GM18499 (cell line): Measurements from ENCODE around the gene GZF1.
A peak's percentile ranks its signal among the peaks of the same experiment; 100 is the strongest.
"Not testable (repeated sequence)": the region's sequence is repeated elsewhere in the genome, so short reads cannot be mapped to it uniquely, and the experiment has no call there.

Experiments
- ATAC-seq: cut with Tn5 transposase; IDR thresholded peaks from one replicate; pipeline ENCODE4 v1.9.1; 2021; ENCODE audit warnings: moderate number of reproducible peaks; ENCODE audit not compliant: insufficient read depth, unreplicated experiment

Gene GZF1

DNA sequence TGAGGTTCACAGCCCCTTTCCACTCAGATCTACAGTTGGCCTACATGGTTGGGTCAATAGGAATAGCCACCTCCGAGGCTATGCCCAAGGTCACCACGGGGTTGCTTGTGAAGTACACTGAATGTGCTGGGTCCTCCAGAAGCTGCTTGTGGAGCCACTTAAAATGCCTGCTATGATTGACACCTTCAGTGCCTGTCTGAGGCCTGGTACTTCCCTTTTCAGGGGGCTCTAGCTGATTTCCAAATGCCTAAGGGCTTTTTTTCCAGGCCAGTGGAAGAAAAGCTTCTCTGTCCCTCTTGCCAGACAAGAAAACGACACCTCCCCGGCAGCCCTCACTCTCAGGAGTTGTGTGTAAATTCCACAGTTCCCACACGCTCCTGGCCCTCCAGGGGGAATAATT lies 17.6 kb upstream of the GZF1 start:
- ATAC-seq: no peak

DNA sequence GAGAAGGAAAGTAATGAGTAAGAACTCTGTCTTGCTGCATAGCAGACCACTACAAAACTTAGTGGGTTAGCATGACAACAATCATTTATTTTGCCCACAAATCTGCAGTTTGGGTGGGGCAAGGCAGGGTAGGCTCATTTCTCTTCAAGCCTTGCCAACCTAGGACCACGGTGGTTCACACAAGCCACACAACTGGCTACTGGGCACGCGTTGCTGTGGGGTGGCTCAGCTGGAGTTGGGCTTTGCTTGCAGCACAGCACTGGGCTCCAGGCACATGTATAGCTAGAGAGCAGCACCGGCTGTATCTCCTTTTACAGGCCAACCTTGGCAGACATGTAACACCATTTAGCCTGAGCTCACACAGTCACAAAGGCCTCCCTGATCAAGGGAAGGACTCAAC lies 16.0 kb upstream of the GZF1 start:
- no peak for ATAC-seq

DNA sequence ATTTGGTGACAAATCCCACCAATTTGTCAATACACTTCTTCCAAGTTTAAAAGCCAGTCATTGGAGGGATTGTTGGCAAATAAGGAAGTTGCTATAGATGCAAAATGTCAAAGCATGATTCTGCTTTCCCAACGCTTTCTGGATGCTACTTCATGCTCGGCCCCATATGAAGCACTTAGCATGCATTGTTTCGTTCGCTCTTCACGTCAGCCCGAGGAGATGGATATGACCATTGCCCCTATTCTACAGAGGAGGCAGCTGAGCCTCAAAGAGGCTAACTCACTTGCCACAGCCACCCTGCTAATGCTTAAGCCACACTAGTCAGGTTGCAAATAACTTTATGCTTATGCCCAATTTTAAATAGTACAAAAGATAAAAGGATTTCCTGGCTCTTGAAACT lies 14.2 kb upstream of the GZF1 start:
- no peak for ATAC-seq

DNA sequence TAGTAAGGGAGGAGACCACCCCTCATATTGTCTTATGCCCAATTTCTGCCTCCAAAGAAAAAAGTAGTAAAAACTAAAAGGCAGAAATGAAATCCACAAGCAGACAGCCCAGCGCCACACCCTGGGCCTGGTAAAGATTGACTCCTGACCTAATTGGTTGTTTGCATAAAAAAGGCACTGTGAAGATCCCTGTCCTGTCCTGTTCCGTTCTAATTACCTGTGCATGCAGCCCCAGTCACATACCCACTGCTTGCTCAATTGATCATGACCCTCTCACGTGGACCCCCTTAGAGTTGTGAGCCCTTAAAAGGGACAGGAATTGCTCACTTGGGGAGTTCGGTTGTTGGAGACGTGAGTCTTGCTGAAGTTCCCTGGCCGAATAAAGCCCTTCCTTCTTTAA lies 13.5 kb upstream of the GZF1 start:
- ATAC-seq: not testable (repeated sequence)

DNA sequence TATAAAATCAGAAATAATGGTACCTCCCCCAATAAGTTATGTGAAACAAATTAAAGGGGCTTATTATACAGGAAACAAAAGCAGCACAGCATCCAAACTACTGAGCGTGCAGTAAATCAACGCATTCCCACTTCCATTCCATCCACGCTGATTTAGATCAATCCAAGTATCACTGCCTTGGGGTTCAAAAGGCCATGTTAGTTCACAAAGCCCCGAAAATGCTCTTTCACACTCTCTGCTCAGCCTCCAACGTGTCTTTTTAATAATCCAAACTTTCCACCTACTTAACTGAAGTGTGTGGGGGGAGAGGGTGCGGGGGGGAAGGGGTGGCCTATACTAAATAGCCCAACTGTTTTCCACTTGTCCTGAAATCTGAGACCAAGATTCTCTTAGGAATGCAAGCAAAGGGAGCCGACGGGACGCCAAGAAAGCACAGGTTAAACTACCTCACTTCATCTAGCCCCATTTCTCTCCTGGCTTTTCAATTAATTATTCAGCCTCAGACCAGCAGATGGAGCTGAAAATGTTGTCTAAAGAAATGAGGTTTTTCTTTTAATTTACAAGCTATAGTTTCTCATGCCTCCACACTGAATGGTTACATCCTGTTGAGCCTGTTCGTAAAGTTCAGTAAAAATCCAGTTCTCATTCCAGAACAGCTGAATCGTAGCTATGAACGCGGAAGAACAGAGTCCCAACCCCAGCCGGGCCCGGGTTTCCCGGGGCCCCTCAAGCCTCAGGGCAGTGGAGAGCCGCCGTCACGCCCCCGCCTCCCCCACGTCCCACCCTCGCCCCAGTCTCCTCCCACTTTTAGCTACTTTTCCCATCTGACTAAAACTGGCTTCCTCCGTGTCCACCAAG lies 12.4 kb upstream of the GZF1 start:
- peak; percentile 8 for ATAC-seq

DNA sequence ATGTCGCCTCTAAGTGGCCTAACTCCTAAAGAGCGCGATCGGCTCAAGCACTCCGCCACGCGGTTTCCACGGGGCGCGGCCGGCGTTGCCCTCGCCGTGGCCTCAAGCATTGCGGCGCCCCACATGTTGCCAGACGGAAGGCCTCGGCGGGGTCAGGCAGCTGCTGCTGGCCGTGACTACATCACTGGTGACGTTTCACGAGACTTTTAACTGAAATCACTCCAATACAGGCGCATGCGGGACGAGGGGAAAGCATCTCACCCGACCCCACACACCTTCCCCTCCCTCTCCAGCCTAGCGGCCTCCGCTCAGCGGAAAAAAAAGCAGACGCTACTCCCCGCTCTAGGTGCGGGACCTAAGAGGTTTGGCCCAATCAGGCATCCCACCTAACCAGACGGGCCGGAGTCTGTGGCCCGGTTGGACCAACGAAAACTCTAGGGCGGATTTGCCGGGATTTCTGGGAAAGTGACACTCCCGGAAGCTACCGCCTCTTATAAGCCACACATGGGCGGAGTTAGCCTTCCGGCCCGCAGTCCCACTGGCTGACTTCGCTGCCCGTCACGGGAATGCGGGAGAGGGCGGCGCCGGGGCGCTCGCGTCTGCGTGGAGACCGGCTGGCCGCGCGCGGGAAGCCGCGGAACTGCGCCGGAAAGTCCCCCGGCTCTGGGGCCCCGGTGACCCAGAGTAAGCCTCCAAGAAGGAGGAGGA lies 11.6 kb upstream of the GZF1 start, which contains the start of gene NXT1:
TSS of gene NXT1 (plus strand) at position 596 of the 708 bp plus-strand sequence. CDS start 3,251 bp downstream, outside the sequence.
- peak; percentile 78 for ATAC-seq

DNA sequence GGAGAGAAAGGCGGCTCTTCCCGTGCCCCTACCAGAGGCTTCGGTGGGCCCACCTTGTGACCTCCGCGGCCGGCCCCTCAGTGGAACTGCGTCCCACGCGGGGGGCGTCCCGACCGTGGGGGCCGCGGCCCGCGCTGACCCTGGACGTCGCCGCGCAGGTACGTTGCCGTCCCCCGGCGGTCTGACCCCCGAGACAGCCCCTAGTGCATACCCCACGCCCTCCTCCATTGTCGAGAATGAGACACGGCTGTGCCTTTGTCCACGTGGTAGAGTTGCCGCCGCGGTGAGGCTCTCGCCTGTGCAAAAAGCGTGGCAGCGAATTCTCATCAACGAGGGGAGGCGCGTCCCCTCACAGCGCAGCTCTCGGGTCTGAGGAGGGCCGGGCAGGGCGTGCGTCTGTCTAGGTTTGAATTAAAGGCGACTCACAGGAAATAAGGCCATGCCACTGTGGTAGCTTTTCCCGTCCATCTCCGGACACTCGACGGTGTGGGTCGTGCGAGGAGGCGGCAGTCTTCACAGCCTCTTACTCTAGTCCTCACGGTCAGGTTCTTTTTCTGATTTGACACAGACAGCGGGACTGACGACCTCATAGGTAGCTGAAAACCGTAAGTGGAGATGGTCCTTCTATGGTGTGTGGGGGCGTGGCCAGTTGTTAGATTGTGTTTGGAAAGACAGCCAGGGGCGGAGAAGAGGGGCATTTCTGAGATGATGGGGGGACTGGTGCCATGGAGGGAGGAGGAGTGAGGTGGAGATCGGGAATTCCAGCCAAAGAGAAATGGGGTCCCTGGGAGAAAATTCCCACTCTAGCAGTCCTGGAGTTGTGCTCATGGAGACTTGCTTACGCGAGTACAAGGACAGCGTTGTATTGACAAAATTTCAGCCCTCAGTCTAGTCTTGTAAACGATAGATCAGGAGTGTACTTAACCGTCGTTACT lies 10.8 kb upstream of the GZF1 start:
- ATAC-seq: peak; percentile 17

DNA sequence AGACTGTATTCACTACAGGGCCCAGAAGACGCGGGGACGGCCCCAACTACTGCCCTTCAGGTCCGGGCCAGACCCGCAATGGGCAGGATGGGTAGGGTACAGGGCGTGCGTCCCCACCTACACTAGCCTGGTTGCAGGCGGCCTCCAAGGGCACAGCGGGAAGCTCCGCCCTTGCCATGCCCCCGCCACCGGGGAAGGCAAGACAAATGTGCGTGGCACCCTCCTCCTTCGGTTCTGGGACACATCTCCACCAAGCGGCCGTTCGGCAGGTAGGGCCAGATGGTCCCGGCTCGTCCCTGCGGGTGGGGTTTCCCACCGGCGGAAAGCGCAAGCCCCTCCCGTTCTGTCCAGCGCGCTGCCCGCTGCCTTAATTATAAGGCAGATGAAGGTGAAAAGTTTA lies 5.8 kb upstream of the GZF1 start:
- no peak for ATAC-seq

DNA sequence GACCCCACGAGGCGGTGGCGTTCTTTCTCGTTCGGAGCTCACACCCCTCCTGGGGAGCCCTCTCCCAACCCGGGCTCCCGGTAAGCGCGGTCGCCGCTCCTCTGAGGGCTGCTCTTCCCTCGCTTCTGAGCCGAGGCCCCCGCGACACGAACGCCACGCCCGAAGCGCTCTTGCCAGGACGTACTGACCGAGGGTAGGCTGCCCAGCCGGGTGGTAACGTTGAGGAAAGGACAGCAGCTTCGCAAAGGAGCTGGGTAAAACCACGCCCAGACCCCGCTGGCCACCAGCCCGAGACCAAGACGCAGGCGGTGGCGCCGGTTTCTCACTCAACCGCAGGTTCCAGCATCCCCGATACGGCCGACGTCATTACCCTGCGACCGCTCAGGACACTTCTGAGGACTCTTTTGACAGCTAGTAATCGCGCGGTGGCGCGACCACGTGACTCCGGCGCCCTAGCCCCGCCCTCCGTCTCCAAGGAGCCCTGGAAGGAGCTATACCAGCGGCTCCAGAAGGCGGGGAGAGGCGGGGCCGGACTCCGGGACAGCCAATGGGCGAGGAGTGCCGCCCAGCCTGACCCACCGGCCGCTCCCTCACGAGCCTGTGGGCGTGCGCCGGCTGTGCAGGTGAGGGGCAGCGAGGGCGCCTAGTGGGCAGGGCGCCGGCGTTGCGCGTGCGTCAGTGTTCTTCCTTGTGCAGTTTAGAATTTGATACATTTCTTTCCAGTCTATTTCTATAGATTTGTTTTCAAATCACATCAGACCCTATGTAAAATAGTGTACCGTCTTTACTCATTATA lies 4.0 kb upstream of the GZF1 start:
- peak; percentile 37 for ATAC-seq

DNA sequence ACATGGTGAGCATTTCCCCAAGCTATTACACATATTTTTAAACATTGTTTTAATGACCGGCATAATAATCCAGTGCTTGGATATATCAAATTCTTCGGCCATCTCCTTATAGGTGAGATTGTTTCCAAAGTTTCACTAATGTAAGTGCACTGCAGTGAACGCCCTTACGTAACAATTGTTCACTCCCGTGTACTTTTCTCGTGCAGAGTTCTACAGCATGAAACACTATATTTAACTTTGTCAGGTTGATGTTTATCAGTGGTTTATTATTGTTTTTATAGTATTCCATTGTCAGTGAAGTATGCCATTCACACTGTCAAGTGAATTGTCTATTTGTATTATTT lies 3.4 kb upstream of the GZF1 start:
- ATAC-seq: no peak

DNA sequence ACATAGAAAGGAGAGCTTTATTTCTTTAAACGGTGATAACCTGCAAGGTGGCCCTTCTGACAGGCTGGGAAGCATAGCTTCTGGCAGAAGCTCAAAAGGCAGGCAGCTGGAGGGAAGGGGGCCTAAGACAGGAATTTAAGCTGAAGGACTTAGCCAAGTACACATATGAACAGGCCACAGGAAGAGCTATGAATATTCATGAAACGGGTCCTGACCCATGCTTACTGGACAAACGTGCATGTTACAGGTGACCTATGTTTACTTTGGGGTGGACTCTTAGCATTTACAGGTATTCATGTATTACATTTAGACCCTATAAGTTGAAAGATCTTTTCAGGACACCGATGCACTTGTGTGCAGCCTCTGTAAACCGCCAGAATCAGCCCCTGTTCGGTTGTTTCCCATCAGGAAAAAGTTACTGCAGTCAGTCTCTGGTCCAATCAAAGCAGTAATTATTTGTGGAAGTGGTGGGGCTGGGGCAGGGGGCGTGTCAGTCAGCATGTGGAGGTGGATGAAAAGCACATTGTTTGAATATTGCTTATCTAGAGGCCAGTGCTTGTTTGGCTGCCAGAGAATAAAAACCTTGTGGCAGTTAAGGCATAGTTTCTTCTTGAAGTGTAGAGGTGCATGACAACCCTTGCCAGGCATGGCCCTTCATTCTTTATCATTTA lies 2.9 kb upstream of the GZF1 start:
- ATAC-seq: no peak

DNA sequence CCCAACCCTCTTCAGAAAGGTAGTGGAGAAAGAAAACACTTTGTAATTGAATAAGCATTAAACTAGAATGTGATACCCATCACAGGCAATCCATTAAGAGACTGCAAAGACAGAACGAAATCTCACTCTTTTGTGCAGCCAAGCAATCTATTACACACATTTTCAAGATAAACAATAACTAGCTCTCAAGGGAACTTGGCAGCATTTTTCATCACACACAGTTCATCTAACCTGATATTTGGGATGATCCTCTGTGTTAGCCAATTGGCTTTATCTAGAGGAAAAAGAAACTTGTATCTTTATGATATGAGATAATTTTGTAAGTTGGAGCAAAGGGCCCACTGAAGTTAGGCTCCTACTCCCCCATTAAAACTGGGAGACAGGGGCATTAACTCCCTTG lies 1.5 kb upstream of the GZF1 start:
- ATAC-seq: no peak

DNA sequence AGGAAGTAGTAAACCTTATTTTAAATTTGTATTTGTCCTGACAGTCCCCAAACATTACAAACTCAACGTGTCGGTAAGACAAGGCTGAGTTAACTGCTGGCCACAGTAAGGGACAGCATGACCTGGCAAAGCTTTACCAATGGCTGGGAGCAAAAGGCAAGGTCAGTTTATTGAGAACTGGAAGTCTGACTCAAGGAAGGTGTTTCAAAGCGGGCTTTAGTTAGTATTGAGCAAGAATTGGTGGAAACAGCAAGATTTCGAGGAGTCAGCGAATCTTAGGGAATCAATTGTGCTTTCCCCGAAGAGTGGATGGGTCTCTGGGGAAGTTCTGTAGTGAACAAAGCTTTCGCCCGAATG lies 885 bp upstream of the GZF1 start:
- ATAC-seq: no peak

DNA sequence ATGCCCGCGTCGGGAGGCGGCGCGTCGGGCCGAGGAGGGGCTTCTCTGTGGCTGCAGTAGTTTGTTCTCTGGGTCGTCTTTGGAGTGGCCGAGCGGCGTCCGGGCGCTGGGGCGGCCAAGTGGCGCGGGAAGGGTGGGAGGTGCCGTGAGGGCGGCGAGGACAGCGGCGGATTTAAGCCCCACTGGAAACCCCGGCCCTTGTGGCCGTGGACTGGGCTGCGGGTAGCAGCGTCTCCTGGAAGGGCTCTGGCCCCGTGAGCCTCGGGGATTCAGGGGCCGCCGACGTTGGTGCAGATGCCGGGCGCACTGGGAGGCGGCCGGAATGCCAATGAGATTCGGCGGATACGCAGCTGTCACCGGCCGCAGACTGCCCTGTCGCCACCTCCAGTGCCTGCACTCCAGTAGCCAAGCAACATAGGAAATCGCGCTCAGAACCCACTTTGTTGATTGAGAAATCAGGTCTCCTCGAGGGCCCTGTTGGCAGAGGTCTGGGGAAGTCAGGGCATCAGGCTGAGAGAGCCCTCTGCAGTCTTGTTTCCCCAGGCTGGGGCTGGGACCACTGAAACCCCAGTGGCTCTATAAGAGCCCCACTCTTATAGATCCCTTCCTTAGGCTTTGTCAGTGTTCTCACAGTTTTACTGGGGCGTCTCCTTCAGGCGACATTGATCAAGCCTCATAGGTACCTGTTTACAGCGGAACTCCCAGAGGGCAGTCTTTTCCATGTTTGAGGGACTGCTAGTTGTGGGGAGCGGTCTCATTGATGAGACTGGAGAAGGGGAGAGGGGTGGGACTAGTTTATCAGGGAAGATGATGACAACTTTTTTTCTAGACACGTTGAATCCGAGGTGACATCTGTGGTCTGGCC lies 642 bp downstream of the GZF1 start:
- peak; percentile 2 for ATAC-seq

DNA sequence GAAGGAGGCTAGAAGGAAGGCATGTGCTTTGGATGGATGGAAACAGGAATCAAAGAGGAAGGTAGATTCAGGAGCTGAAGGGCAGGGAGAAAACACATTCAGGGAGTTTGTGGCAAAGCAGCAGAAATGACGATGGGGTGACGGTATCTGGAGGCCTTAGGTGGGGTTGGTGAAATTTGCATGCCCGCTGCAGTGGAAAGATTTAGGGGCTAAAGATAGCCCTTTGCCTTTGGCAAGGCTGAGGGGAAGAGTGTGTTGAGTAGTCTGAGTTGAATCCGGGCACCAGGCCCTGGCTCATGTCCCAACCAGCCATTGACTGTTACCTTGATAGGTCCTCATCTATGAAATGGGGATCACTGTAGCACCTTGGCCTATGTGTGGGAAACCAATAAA lies 1.3 kb downstream of the GZF1 start:
- ATAC-seq: no peak

DNA sequence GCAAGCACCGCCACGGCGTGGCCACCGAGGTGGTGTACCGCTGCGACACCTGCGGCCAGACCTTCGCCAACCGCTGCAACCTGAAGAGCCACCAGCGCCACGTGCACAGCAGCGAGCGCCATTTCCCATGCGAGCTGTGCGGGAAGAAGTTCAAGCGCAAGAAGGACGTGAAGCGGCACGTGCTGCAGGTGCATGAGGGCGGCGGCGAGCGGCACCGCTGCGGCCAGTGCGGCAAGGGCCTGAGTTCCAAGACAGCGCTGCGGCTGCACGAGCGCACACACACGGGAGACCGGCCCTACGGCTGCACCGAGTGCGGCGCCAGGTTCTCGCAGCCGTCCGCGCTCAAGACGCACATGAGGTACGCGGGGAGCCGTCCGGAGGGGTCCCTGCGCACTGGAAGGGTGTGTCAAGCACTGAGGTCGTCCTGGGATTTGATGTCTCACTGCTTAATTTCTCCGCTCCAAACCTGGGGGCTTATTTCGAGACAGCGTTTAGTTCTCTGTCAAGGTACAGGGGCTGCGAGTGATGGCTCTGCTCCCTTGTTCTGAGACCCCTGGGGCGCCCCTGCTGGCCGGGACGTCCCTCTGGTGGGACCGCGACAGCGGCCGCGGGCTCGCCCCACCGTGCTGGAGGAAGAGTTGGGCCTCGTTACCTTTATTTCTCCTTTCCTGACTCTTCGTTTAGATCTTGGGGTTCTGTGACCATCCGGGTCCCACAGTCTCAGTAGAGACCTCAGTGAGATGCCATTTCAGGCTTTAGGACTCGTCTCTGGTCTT lies 3.6 kb downstream of the GZF1 start:
- no peak for ATAC-seq

DNA sequence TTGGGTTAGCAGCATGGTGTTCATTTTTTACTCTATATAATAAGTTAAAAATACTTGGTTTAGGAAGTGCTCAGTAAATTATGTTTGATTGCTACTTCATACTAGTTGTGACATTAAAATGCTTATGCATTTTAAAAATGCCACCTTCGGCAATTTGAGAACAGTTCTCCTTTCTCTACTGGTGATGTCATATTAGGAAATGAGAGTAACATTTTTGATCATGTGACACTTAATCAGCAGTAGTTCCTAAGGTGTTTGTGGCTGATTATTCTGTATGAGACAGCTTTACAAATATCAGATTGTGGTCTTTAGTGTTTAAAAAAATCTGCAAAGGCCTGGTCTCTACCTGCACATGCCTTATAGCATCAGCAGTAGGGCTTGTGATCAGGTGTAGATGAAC lies 4.4 kb downstream of the GZF1 start:
- ATAC-seq: no peak

DNA sequence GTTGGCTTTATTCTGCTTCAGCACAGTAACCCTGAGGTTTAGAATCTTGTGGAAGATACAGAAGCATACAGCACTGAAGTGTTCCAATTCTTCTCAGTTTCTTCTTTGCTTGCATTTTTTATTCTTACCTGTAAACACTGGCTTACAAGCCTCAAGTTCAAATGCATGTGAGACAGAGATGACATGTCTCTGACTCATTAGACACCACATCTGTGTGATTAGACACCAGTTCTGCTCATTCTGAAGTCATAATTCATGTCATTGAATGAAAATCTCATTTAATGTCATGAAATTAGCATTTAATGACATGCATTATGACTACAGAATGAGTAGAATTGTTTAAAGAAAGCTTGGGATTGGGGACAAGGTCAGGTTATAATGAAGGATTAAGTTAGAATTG lies 5.8 kb downstream of the GZF1 start:
- ATAC-seq: no peak
